HEK293 (cell line): ENCODE results near the gene RNF227.

Experiments
- CTCF ChIA-PET: fragments of 350-600 bp; formaldehyde crosslinking; extraction: SDS; loops from one replicate; lab custom pipeline; 2021; ENCODE audit warnings: antibody characterized with exemption; lab: Yijun Ruan, JAX
- POLR2A ChIA-PET: fragments of 300-600 bp; formaldehyde crosslinking; extraction: SDS; loops from one replicate; lab custom pipeline; 2020; ENCODE audit warnings: antibody characterized with exemption, inconsistent platforms; lab: Yijun Ruan, JAX
- H3K27ac ChIP-seq: fragments of 200-500 bp; sonication (Bioruptor generic); 2 replicates; pipeline ENCODE4 v1.5.1; 2014; ENCODE audit warnings: low read depth, low read length, control low read depth, inconsistent platforms; ENCODE audit errors: extremely low read depth
- H3K36me3 ChIP-seq, 2 experiments: fragments of 200-500 bp in 1 of 2; sonication (Bioruptor generic) in 1 of 2; 1 replicate in 1 of 2; 2 replicates in 1 of 2; pipeline ENCODE4 v1.5.1; 2014 to 2017; ENCODE audit warnings: inconsistent platforms in 2 of 2, low read length in 2 of 2; ENCODE audit not compliant: control insufficient read depth in 2 of 2, insufficient read depth in 1 of 2
- H3K4me1 ChIP-seq: fragments of 200-500 bp; sonication (Bioruptor generic); 2 replicates; pipeline ENCODE4 v1.5.1; 2014; ENCODE audit warnings: mild to moderate bottlenecking, low read length, inconsistent platforms; ENCODE audit not compliant: control insufficient read depth, insufficient read depth
- H3K4me3 ChIP-seq: 2 replicates; pipeline ENCODE4 v1.5.1; 2011; ENCODE audit warnings: low read depth, mild to moderate bottlenecking, control low read depth, low read length, moderate library complexity
- H3K9me3 ChIP-seq: fragments of 200-500 bp; sonication (Bioruptor generic); 2 replicates; pipeline ENCODE4 v1.5.1; 2014; ENCODE audit warnings: low read depth, low read length, inconsistent platforms; ENCODE audit not compliant: control insufficient read depth, insufficient read depth
- BCL11B ChIP-seq: fragments of 450-650 bp; formaldehyde crosslinking; IDR thresholded peaks from 2 replicates; pipeline ENCODE4 v1.5.1; 2016; ENCODE audit warnings: low read depth, missing biosample characterization, missing genetic modification characterization
- HOXA7 ChIP-seq: sonication (generic); formaldehyde crosslinking; IDR thresholded peaks from 2 replicates; pipeline ENCODE4 v1.8.1; 2022; ENCODE audit warnings: missing genetic modification reagents, borderline replicate concordance
- KLF7 ChIP-seq: fragments of 450-650 bp; formaldehyde crosslinking; IDR thresholded peaks from 2 replicates; pipeline ENCODE4 v1.5.1; 2016; ENCODE audit warnings: missing biosample characterization, missing genetic modification characterization, borderline replicate concordance
- KLF9 ChIP-seq: fragments of 450-650 bp; formaldehyde crosslinking; IDR thresholded peaks from 2 replicates; pipeline ENCODE4 v1.5.1; 2016; ENCODE audit warnings: missing biosample characterization, missing genetic modification characterization, low read depth
- MEIS1 ChIP-seq: sonication (generic); formaldehyde crosslinking; IDR thresholded peaks from 2 replicates; pipeline ENCODE4 v1.8.1; 2022; ENCODE audit warnings: missing genetic modification reagents, mild to moderate bottlenecking, borderline replicate concordance
- PBX3 ChIP-seq: sonication (generic); formaldehyde crosslinking; IDR thresholded peaks from 2 replicates; pipeline ENCODE4 v1.8.1; 2022; ENCODE audit warnings: mild to moderate bottlenecking, moderate library complexity, missing genetic modification reagents
- YY2 ChIP-seq: fragments of 450-650 bp; formaldehyde crosslinking; IDR thresholded peaks from 2 replicates; pipeline ENCODE4 v1.5.1; 2016; ENCODE audit warnings: missing biosample characterization, missing genetic modification characterization
- ZBTB20 ChIP-seq: fragments of 450-650 bp; formaldehyde crosslinking; IDR thresholded peaks from 2 replicates; pipeline ENCODE4 v1.5.1; 2016; ENCODE audit warnings: missing biosample characterization, missing genetic modification characterization
- ZBTB6 ChIP-seq: fragments of 450-650 bp; formaldehyde crosslinking; IDR thresholded peaks from 2 replicates; pipeline ENCODE4 v1.5.1; 2017; ENCODE audit warnings: missing biosample characterization, missing genetic modification characterization
- ZFHX2 ChIP-seq: fragments of 450-650 bp; formaldehyde crosslinking; conservative IDR thresholded peaks from 2 replicates; pipeline ENCODE4 v1.5.1; 2016; ENCODE audit warnings: missing biosample characterization, missing genetic modification characterization
- ZNF112 ChIP-seq: fragments of 450-650 bp; formaldehyde crosslinking; IDR thresholded peaks from 2 replicates; pipeline ENCODE4 v1.5.0; 2017; ENCODE audit warnings: missing biosample characterization, missing genetic modification characterization
- ZNF121 ChIP-seq: fragments of 450-650 bp; formaldehyde crosslinking; IDR thresholded peaks from 2 replicates; pipeline ENCODE4 v1.5.1; 2016; ENCODE audit warnings: missing biosample characterization, missing genetic modification characterization
- ZNF133 ChIP-seq: fragments of 450-650 bp; formaldehyde crosslinking; IDR thresholded peaks from 2 replicates; pipeline ENCODE4 v1.5.1; 2016; ENCODE audit warnings: missing biosample characterization, missing genetic modification characterization
- ZNF140 ChIP-seq: fragments of 450-650 bp; formaldehyde crosslinking; IDR thresholded peaks from 2 replicates; pipeline ENCODE4 v1.5.1; 2016; ENCODE audit warnings: missing biosample characterization, missing genetic modification characterization
- ZNF175 ChIP-seq: fragments of 450-650 bp; formaldehyde crosslinking; IDR thresholded peaks from 2 replicates; pipeline ENCODE4 v1.5.1; 2016; ENCODE audit warnings: missing biosample characterization, missing genetic modification characterization
- ZNF223 ChIP-seq: fragments of 450-650 bp; formaldehyde crosslinking; IDR thresholded peaks from 2 replicates; pipeline ENCODE4 v1.5.1; 2016; ENCODE audit warnings: missing biosample characterization, missing genetic modification characterization
- ZNF24 ChIP-seq: fragments of 450-650 bp; formaldehyde crosslinking; IDR thresholded peaks from 2 replicates; pipeline ENCODE4 v1.5.1; 2016; ENCODE audit warnings: missing biosample characterization, missing genetic modification characterization
- ZNF311 ChIP-seq: fragments of 450-650 bp; formaldehyde crosslinking; IDR thresholded peaks from 2 replicates; pipeline ENCODE4 v1.5.1; 2017; ENCODE audit warnings: missing biosample characterization, missing genetic modification characterization, borderline replicate concordance
- ZNF350 ChIP-seq: fragments of 450-650 bp; formaldehyde crosslinking; IDR thresholded peaks from 2 replicates; pipeline ENCODE4 v1.5.0; 2017; ENCODE audit warnings: missing biosample characterization, mild to moderate bottlenecking, missing genetic modification characterization
- ZNF394 ChIP-seq: fragments of 450-650 bp; formaldehyde crosslinking; IDR thresholded peaks from 2 replicates; pipeline ENCODE4 v1.5.1; 2016; ENCODE audit warnings: missing biosample characterization, missing genetic modification characterization, mild to moderate bottlenecking, moderate library complexity, borderline replicate concordance
- ZNF48 ChIP-seq: fragments of 450-650 bp; formaldehyde crosslinking; IDR thresholded peaks from 2 replicates; pipeline ENCODE4 v1.5.1; 2016; ENCODE audit warnings: missing biosample characterization, missing genetic modification characterization
- ZNF530 ChIP-seq: fragments of 450-650 bp; formaldehyde crosslinking; IDR thresholded peaks from 2 replicates; pipeline ENCODE4 v1.5.1; 2016; ENCODE audit warnings: low read depth, missing biosample characterization, missing genetic modification characterization
- ZNF585B ChIP-seq: fragments of 450-650 bp; formaldehyde crosslinking; IDR thresholded peaks from 2 replicates; pipeline ENCODE4 v1.5.1; 2016; ENCODE audit warnings: missing biosample characterization, missing genetic modification characterization
- ZNF629 ChIP-seq: fragments of 450-650 bp; formaldehyde crosslinking; IDR thresholded peaks from 2 replicates; pipeline ENCODE4 v1.5.1; 2017; ENCODE audit warnings: missing biosample characterization, missing genetic modification characterization
- ZNF654 ChIP-seq: fragments of 450-650 bp; formaldehyde crosslinking; IDR thresholded peaks from 2 replicates; pipeline ENCODE4 v1.5.1; 2016; ENCODE audit warnings: low read depth, missing biosample characterization, missing genetic modification characterization
- TF ChIP-seq, protein P1 (sequence below): fragments of 450-650 bp; IDR thresholded peaks from 2 replicates; pipeline ENCODE4 v1.5.1; 2018; ENCODE audit warnings: missing biosample characterization, mild to moderate bottlenecking, missing genetic modification characterization
- TF ChIP-seq, protein P2 (sequence below): fragments of 450-650 bp; formaldehyde crosslinking; IDR thresholded peaks from 2 replicates; pipeline ENCODE4 v1.5.1; 2016; ENCODE audit warnings: missing biosample characterization, missing genetic modification characterization
- TF ChIP-seq, protein P3 (sequence below): fragments of 450-650 bp; formaldehyde crosslinking; IDR thresholded peaks from 2 replicates; pipeline ENCODE4 v1.5.1; 2016; ENCODE audit warnings: missing biosample characterization, missing genetic modification characterization

The RNF227 gene

GRCh38 chr17:7944326-7944725, 28.2 kb upstream of the RNF227 start:
- H3K36me3 ChIP-seq: peaks cover 87 to 92% of the 10 kb centered on the region in 2 experiments
- no peak for TF ChIP-seq ZFHX2 (tag by site-specific recombination)
- TF ChIP-seq, protein P1, sequence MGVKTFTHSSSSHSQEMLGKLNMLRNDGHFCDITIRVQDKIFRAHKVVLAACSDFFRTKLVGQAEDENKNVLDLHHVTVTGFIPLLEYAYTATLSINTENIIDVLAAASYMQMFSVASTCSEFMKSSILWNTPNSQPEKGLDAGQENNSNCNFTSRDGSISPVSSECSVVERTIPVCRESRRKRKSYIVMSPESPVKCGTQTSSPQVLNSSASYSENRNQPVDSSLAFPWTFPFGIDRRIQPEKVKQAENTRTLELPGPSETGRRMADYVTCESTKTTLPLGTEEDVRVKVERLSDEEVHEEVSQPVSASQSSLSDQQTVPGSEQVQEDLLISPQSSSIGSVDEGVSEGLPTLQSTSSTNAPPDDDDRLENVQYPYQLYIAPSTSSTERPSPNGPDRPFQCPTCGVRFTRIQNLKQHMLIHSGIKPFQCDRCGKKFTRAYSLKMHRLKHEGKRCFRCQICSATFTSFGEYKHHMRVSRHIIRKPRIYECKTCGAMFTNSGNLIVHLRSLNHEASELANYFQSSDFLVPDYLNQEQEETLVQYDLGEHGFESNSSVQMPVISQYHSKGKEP: no peak
- no peak for TF ChIP-seq KLF7 (tag by site-specific recombination)
- no peak for TF ChIP-seq MEIS1
- no peak for TF ChIP-seq YY2 (tag by site-specific recombination)
- no peak for TF ChIP-seq ZNF394 (tag by site-specific recombination)
- no peak for TF ChIP-seq ZNF121 (tag by site-specific recombination)
- TF ChIP-seq ZNF629: no peak
- TF ChIP-seq, protein P2, sequence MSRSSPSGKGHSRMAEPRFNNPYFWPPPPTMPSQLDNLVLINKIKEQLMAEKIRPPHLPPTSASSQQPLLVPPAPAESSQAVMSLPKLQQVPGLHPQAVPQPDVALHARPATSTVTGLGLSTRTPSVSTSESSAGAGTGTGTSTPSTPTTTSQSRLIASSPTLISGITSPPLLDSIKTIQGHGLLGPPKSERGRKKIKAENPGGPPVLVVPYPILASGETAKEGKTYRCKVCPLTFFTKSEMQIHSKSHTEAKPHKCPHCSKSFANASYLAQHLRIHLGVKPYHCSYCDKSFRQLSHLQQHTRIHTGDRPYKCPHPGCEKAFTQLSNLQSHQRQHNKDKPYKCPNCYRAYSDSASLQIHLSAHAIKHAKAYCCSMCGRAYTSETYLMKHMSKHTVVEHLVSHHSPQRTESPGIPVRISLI (tag by site-specific recombination): no peak
- no peak for TF ChIP-seq KLF9 (tag by site-specific recombination)
- no peak for TF ChIP-seq ZNF654 (tag by site-specific recombination)
- TF ChIP-seq PBX3 (CRISPR knock-in tag): no peak
- CTCF ChIA-PET: interaction anchor here (1.2 to 1.9 kb wide), 4 partner anchors 45 to 113 kb away, joined by 3 to 9 read pairs (median 4); no protein-coding TSS in a partner anchor
- no peak overlapping the region for H3K27ac ChIP-seq
- H3K9me3 ChIP-seq: no peaks in the 10 kb centered on the region
- no peak overlapping the region for H3K4me3 ChIP-seq
- POLR2A ChIA-PET: interaction anchor here (2.0 to 3.1 kb wide), 2 partner anchors 12 to 29 kb away, joined by 4 to 22 read pairs; partner anchors contain the start of genes CNTROB, RNF227 and TRAPPC1
- no peaks in the 10 kb centered on the region for H3K4me1 ChIP-seq

DNA sequence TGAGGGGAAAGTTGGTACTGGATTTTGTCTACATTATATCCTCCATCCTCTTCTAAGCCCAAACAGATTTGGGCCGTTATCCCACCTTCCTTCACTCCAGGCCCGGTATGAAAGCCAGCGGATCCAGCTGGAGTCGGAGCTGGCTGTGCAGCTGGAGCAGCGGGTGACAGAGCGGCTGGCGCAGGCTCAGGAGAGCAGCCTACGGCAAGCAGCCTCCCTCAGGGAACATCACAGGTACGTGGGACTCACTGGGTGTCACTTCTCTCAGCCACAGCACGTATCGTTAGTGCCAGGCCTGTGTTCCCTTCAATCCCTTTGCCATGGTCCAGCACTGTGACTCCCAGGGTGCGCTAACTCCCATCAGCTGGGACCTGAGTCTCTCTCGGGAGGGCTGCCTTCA, 27.2 kb upstream of the RNF227 start:
- CTCF ChIA-PET: interaction anchor here (0.6 to 1.9 kb wide), 4 partner anchors 46 to 328 kb away, joined by 4 to 9 read pairs (median 4); no protein-coding TSS in a partner anchor
- no peak overlapping the region for H3K27ac ChIP-seq
- POLR2A ChIA-PET: interaction anchor here (3.1 kb wide), 1 partner anchor 11 kb away, joined by 22 read pairs; the partner anchor contains the start of genes CNTROB and TRAPPC1
- no peaks in the 10 kb centered on the region for H3K9me3 ChIP-seq
- H3K4me1 ChIP-seq: no peaks in the 10 kb centered on the region
- TF ChIP-seq ZNF24 (tag by site-specific recombination): no peak
- TF ChIP-seq ZBTB6 (tag by site-specific recombination): no peak
- TF ChIP-seq ZNF311: no peak
- TF ChIP-seq, protein P3, sequence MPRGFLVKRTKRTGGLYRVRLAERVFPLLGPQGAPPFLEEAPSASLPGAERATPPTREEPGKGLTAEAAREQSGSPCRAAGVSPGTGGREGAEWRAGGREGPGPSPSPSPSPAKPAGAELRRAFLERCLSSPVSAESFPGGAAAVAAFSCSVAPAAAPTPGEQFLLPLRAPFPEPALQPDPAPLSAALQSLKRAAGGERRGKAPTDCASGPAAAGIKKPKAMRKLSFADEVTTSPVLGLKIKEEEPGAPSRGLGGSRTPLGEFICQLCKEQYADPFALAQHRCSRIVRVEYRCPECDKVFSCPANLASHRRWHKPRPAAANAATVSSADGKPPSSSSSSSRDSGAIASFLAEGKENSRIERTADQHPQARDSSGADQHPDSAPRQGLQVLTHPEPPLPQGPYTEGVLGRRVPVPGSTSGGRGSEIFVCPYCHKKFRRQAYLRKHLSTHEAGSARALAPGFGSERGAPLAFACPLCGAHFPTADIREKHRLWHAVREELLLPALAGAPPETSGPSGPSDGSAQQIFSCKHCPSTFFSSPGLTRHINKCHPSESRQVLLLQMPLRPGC: no peak
- no peak for TF ChIP-seq HOXA7 (CRISPR knock-in tag)
- TF ChIP-seq ZNF140: no peak
- TF ChIP-seq ZNF133 (tag by site-specific recombination): no peak
- no peak for TF ChIP-seq ZNF530 (tag by site-specific recombination)
- TF ChIP-seq BCL11B: no peak
- no peak for TF ChIP-seq ZNF223 (tag by site-specific recombination)
- TF ChIP-seq ZNF112 (tag by site-specific recombination): no peak
- TF ChIP-seq ZNF175 (tag by site-specific recombination): no peak
- no peak for TF ChIP-seq ZNF48 (tag by site-specific recombination)
- no peak for TF ChIP-seq ZFHX2 (tag by site-specific recombination)
- TF ChIP-seq ZBTB20 (tag by site-specific recombination): no peak
- TF ChIP-seq ZNF350 (tag by site-specific recombination): no peak
- no peak for TF ChIP-seq ZNF585B (tag by site-specific recombination)
- peaks cover 86 to 90% of the 10 kb centered on the region in 2 experiments for H3K36me3 ChIP-seq
- H3K4me3 ChIP-seq: no peak overlapping the region
